COLO668 (cell line): ENCODE data around the gene ALDOB.

Source experiments
- DNase-seq: peaks from one replicate; lab custom pipeline; 2025; ENCODE audit not compliant: unreplicated experiment; lab: John Stamatoyannopoulos, UW

ALDOB gene

GRCh38 chr9:101457003-101457402 is 21.4 kb upstream of the ALDOB start:
- DNase-seq = no peak

- no peak for DNase-seq
These were observed 20.2 kb upstream of the ALDOB start for GRCh38 chr9:101455656-101456240.

GRCh38 chr9:101453776-101454570 is 18.4 kb upstream of the ALDOB start:
- DNase-seq = no peak

- no peak for DNase-seq
These were observed 15.9 kb upstream of the ALDOB start for GRCh38 chr9:101451498-101451897.

- DNase-seq = no peak
These were observed 15.4 kb upstream of the ALDOB start for GRCh38 chr9:101450931-101451330.

- DNase-seq = peak; percentile 83
These were observed 13.6 kb upstream of the ALDOB start for GRCh38 chr9:101449071-101449721.

- DNase-seq = no peak
These were observed 13.1 kb upstream of the ALDOB start for GRCh38 chr9:101448680-101449070.

GRCh38 chr9:101446732-101447131 is 11.2 kb upstream of the ALDOB start:
- no peak for DNase-seq

- DNase-seq = no peak
These were observed 9.9 kb upstream of the ALDOB start for GRCh38 chr9:101445353-101446029.

- DNase-seq = no peak
These were observed 7.8 kb upstream of the ALDOB start for GRCh38 chr9:101443364-101443771.

GRCh38 chr9:101442736-101443135 is 7.2 kb upstream of the ALDOB start:
- no peak for DNase-seq

- DNase-seq = no peak
These were observed 6.7 kb upstream of the ALDOB start for GRCh38 chr9:101442318-101442717.

GRCh38 chr9:101440714-101441230 is 5.2 kb upstream of the ALDOB start:
- DNase-seq = no peak

GRCh38 chr9:101438523-101438922 is 2.9 kb upstream of the ALDOB start:
- DNase-seq = no peak

GRCh38 chr9:101437806-101438232 is 2.2 kb upstream of the ALDOB start:
- DNase-seq = no peak

- no peak for DNase-seq
These were observed 576 bp downstream of the ALDOB start for GRCh38 chr9:101434998-101435397.

- DNase-seq = no peak
These were observed 2.3 kb downstream of the ALDOB start for GRCh38 chr9:101433229-101433628.

- DNase-seq = no peak
These were observed 2.8 kb downstream of the ALDOB start for GRCh38 chr9:101432740-101433139.

- DNase-seq = no peak
These were observed 3.4 kb downstream of the ALDOB start for GRCh38 chr9:101432171-101432570.

- no peak for DNase-seq
These were observed 5.8 kb downstream of the ALDOB start for GRCh38 chr9:101429736-101430135.

GRCh38 chr9:101428909-101429308 is 6.7 kb downstream of the ALDOB start:
- DNase-seq = no peak
